ENCODE results near the gene ARHGAP18.

DNA sequence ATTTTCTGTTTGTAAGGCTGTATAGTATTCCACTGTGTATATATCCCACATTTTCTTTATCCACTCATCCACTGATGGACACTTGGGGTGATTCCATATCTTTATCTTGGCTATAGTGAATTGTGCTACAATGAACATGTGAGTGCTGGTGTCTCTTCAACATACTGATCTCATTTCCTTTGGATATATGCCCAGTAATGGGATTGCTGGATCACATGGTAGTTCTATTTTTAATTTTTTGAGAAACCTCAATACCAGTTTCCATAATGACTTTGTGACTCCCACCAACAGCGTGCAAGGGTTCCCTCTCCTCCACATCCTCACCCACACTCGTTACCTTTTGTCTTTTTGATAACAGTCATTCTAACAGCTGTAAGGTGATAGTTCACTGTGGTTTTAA, 166.0 kb downstream of the ARHGAP18 start:
- TF ChIP-seq EP300 (IDR thresholded peaks at IDR 0.05; ENCODE audit: borderline replicate concordance in 1 of 2, low read depth in 1 of 2, low read length in 1 of 2): no peak
- TF ChIP-seq JUND (IDR thresholded peaks at IDR 0.05): no peak
- TF ChIP-seq, protein P1, sequence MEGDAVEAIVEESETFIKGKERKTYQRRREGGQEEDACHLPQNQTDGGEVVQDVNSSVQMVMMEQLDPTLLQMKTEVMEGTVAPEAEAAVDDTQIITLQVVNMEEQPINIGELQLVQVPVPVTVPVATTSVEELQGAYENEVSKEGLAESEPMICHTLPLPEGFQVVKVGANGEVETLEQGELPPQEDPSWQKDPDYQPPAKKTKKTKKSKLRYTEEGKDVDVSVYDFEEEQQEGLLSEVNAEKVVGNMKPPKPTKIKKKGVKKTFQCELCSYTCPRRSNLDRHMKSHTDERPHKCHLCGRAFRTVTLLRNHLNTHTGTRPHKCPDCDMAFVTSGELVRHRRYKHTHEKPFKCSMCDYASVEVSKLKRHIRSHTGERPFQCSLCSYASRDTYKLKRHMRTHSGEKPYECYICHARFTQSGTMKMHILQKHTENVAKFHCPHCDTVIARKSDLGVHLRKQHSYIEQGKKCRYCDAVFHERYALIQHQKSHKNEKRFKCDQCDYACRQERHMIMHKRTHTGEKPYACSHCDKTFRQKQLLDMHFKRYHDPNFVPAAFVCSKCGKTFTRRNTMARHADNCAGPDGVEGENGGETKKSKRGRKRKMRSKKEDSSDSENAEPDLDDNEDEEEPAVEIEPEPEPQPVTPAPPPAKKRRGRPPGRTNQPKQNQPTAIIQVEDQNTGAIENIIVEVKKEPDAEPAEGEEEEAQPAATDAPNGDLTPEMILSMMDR (IDR thresholded peaks at IDR 0.05): no peak
- TF ChIP-seq, protein P2, sequence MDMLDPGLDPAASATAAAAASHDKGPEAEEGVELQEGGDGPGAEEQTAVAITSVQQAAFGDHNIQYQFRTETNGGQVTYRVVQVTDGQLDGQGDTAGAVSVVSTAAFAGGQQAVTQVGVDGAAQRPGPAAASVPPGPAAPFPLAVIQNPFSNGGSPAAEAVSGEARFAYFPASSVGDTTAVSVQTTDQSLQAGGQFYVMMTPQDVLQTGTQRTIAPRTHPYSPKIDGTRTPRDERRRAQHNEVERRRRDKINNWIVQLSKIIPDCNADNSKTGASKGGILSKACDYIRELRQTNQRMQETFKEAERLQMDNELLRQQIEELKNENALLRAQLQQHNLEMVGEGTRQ (IDR thresholded peaks at IDR 0.05; ENCODE audit: borderline replicate concordance, low read depth, low read length): no peak
- no peak for TF ChIP-seq TAF1 (IDR thresholded peaks at IDR 0.05; ENCODE audit: borderline replicate concordance, low read depth, low read length)
- no peak for TF ChIP-seq CHD2 (IDR thresholded peaks at IDR 0.05; ENCODE audit: low read length, partially characterized antibody)
- TF ChIP-seq, protein P3, sequence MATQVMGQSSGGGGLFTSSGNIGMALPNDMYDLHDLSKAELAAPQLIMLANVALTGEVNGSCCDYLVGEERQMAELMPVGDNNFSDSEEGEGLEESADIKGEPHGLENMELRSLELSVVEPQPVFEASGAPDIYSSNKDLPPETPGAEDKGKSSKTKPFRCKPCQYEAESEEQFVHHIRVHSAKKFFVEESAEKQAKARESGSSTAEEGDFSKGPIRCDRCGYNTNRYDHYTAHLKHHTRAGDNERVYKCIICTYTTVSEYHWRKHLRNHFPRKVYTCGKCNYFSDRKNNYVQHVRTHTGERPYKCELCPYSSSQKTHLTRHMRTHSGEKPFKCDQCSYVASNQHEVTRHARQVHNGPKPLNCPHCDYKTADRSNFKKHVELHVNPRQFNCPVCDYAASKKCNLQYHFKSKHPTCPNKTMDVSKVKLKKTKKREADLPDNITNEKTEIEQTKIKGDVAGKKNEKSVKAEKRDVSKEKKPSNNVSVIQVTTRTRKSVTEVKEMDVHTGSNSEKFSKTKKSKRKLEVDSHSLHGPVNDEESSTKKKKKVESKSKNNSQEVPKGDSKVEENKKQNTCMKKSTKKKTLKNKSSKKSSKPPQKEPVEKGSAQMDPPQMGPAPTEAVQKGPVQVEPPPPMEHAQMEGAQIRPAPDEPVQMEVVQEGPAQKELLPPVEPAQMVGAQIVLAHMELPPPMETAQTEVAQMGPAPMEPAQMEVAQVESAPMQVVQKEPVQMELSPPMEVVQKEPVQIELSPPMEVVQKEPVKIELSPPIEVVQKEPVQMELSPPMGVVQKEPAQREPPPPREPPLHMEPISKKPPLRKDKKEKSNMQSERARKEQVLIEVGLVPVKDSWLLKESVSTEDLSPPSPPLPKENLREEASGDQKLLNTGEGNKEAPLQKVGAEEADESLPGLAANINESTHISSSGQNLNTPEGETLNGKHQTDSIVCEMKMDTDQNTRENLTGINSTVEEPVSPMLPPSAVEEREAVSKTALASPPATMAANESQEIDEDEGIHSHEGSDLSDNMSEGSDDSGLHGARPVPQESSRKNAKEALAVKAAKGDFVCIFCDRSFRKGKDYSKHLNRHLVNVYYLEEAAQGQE (IDR thresholded peaks at IDR 0.05; ENCODE audit: low read depth, low read length): no peak
- TF ChIP-seq POLR2AphosphoS5 (IDR thresholded peaks at IDR 0.05; ENCODE audit: low read depth, low read length): no peak
- TF ChIP-seq, protein P4, sequence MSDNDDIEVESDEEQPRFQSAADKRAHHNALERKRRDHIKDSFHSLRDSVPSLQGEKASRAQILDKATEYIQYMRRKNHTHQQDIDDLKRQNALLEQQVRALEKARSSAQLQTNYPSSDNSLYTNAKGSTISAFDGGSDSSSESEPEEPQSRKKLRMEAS (IDR thresholded peaks at IDR 0.05; ENCODE audit: low read depth): no peak
- no peak for TF ChIP-seq SIN3A (IDR thresholded peaks at IDR 0.05; ENCODE audit: borderline replicate concordance, low read depth, low read length)
- TF ChIP-seq SMC3 (IDR thresholded peaks at IDR 0.05; ENCODE audit: low read depth, low read length): no peak
- no peak for TF ChIP-seq NFIC (IDR thresholded peaks at IDR 0.05; ENCODE audit: borderline replicate concordance)
- TF ChIP-seq FOXM1 (IDR thresholded peaks at IDR 0.05; ENCODE audit: low read depth): no peak

All from SK-N-SH (cell line).